GM18502 (cell line): ENCODE results near the gene CLDND1.

ENCODE experiments used
- ATAC-seq: cut with Tn5 transposase; IDR thresholded peaks from one replicate; pipeline ENCODE4 v1.9.1; 2021; ENCODE audit warnings: mild to moderate bottlenecking; ENCODE audit not compliant: unreplicated experiment, poor library complexity

Gene CLDND1

GRCh38 chr3:98552232-98553020 lies 29.7 kb upstream of the CLDND1 start:
- ATAC-seq: no peak

GRCh38 chr3:98551754-98552153 lies 29.1 kb upstream of the CLDND1 start:
- no peak for ATAC-seq

- ATAC-seq: no peak
Measured at GRCh38 chr3:98551236-98551635, 28.5 kb upstream of the CLDND1 start.

GRCh38 chr3:98550833-98551232 lies 28.1 kb upstream of the CLDND1 start:
- ATAC-seq: no peak

GRCh38 chr3:98548544-98548943 lies 25.8 kb upstream of the CLDND1 start:
- ATAC-seq: no peak

GRCh38 chr3:98545940-98546339 lies 23.2 kb upstream of the CLDND1 start:
- peak; percentile 74 for ATAC-seq

GRCh38 chr3:98542623-98543022 lies 19.9 kb upstream of the CLDND1 start:
- ATAC-seq: no peak

GRCh38 chr3:98541695-98542094 lies 19.0 kb upstream of the CLDND1 start:
- no peak for ATAC-seq

GRCh38 chr3:98540346-98540745 lies 17.6 kb upstream of the CLDND1 start:
- ATAC-seq: peak; percentile 53

- ATAC-seq: peak; percentile 75
Measured at GRCh38 chr3:98536456-98537017, 13.8 kb upstream of the CLDND1 start.

- ATAC-seq: no peak
Measured at GRCh38 chr3:98534734-98535133, 12.0 kb upstream of the CLDND1 start.

GRCh38 chr3:98534168-98534567 lies 11.5 kb upstream of the CLDND1 start:
- no peak for ATAC-seq

- no peak for ATAC-seq
Measured at GRCh38 chr3:98532709-98533571, 10.2 kb upstream of the CLDND1 start.

GRCh38 chr3:98532275-98532637 lies 9.6 kb upstream of the CLDND1 start:
- ATAC-seq: no peak

GRCh38 chr3:98531622-98532274 lies 9.0 kb upstream of the CLDND1 start, which contains the start of gene GPR15:
Gene GPR15 (plus strand): TSS chr3:98531978. CDS start chr3:98532034, 56 bp downstream.
- peak; percentile 37 for ATAC-seq

- ATAC-seq: peak; percentile 28
Measured at GRCh38 chr3:98530676-98531075, 8.0 kb upstream of the CLDND1 start.

GRCh38 chr3:98529856-98530459 lies 7.3 kb upstream of the CLDND1 start:
- no peak for ATAC-seq

- ATAC-seq: no peak
Measured at GRCh38 chr3:98528474-98529346, 6.0 kb upstream of the CLDND1 start.

- ATAC-seq: no peak
Measured at GRCh38 chr3:98525494-98525893, 2.8 kb upstream of the CLDND1 start.
